Body of pancreas (tissue), 4 donors: ENCODE data around the gene WDR83.

Experiments used
- CTCF ChIP-seq, 7 experiments: fragments of 450-650 bp in 4 of 7; fragments of 200-600 bp in 3 of 7; sonication (generic) in 3 of 7; IDR thresholded peaks; one replicate each; pipeline ENCODE4 v1.5.1; 2016 to 2019; ENCODE audit warnings: antibody characterized with exemption in 7 of 7
- POLR2A ChIP-seq, 3 donors: fragments of 450-650 bp; IDR thresholded peaks; one replicate each; pipeline ENCODE4 v1.6.1; 2016; ENCODE audit warnings: antibody characterized with exemption in 3 of 3, mild to moderate bottlenecking in 2 of 3

GRCh38 chr19:12676928-12677327, 10.3 kb downstream of the WDR83 start:
- no peak for TF ChIP-seq CTCF (IDR thresholded peaks at IDR 0.05)
- no peak for TF ChIP-seq POLR2A (IDR thresholded peaks at IDR 0.05)
